Ovary (tissue), 9 donors: ENCODE measurements around the gene PRR5. TPM values are rescaled to one million over a fixed set of nuclear protein-coding genes. Genes with fewer than 3 reads are reported as not detected.

Experiments
- DNase-seq, 5 donors: peaks; one replicate each; pipeline ENCODE4 v3.0.0-alpha.2; 2019 to 2020
- H3K27ac ChIP-seq, 2 donors: fragments of 200-600 bp; one replicate each; pipeline versions ENCODE4 v1.5.1 to v1.8.0; 2019 to 2022
- H3K27me3 ChIP-seq: fragments of 200-600 bp; one replicate; pipeline ENCODE4 v1.8.0; 2022
- H3K36me3 ChIP-seq: fragments of 200-600 bp; sonication (generic); one replicate; pipeline ENCODE4 v1.5.1; 2019
- H3K4me1 ChIP-seq: one replicate; pipeline ENCODE4 v1.8.1; 2013; ENCODE audit warnings: mild to moderate bottlenecking, moderate library complexity; ENCODE audit not compliant: insufficient read depth
- H3K4me3 ChIP-seq: fragments of 200-600 bp; sonication (generic); one replicate; pipeline ENCODE4 v1.5.1; 2017
- H3K9me3 ChIP-seq, 2 donors: fragments of 200-600 bp in 1 of 2; sonication (generic) in 1 of 2; one replicate each; pipeline versions ENCODE4 v1.5.1 to v1.8.1; 2013 to 2019; ENCODE audit warnings: mild to moderate bottlenecking in 1 of 2, moderate library complexity in 1 of 2
- EP300 ChIP-seq: sonication (generic); formaldehyde crosslinking; IDR thresholded peaks from one replicate; pipeline ENCODE4 v1.6.1; 2017; ENCODE audit warnings: antibody characterized with exemption
- POLR2A ChIP-seq: fragments of 450-650 bp; IDR thresholded peaks from one replicate; pipeline ENCODE4 v1.6.1; 2017; ENCODE audit warnings: antibody characterized with exemption, mild to moderate bottlenecking, moderate library complexity
- WGBS, 3 donors: extraction: QIAGEN DNeasy Blood & Tissue Kit in 1 of 3; methylation state at CpG; one replicate each; pipeline versions ENCODE4 v1.1.5 to v1.1.7; 2013 to 2017; 5-methylcytosine and 5-hydroxymethylcytosine counted together
- intact Hi-C, 4 donors: fragments of 100-400 bp; cut with DNase I; formaldehyde crosslinking; loops; one replicate each; pipeline versions ENCODE4 v1.11.0 to v1.15.1; 2022 to 2023
- polyA plus RNA-seq, 2 donors: library from polyadenylated mRNA; stranded (reverse); fragments of 200-250 nt in 1 of 2; fragments of 350-450 nt in 1 of 2; fragmentation: Illumina TruSeq in 1 of 2; extraction: RNeasy Lipid Tissue Mini Kit (QIAGEN cat#74804) in 1 of 2; gene quantifications; one replicate each; pipeline ENCODE4 v1.2.3, GENCODE V29; 2013 to 2014
- total RNA-seq, 7 donors: library from RNA; depleted of rRNA in 2 of 7; stranded (reverse); fragments of >200 nt in 2 of 7; fragmentation: NEBNext Ultra II Directional in 3 of 7; extraction: Animal tissue kit (Norgen Biotek cat#: 25700) in 3 of 7; gene quantifications; one replicate each; pipeline versions ENCODE4 v1.1.0 to v1.2.4, GENCODE V29; 2016 to 2023
- TF ChIP-seq, protein P1 (sequence below), 3 donors: fragments of 450-650 bp in 2 of 3; fragments of 200-600 bp in 1 of 3; IDR thresholded peaks; one replicate each; pipeline versions ENCODE4 v1.5.1 to v1.8.0; 2016 to 2022; ENCODE audit warnings: antibody characterized with exemption in 3 of 3, mild to moderate bottlenecking in 1 of 3
- donor health status: DM: no; HTN: no; CAD: no; lungs with moderate emphysema.
- donor health status: DM: no; HTN: no; CAD: no.
- donor health status: Bipolar disorder and iron deficiency.
- donor health status: DM: yes; HTN: yes; CAD: no.
- donor health status: DM: no; HTN: no; CAD: no.
- donor health status: DM: yes; HTN: yes; CAD: no.

PRR5 gene
- total and polyA plus RNA-seq, 9 donors = 4.0 to 21.1 (median 16.8) TPM

DNA sequence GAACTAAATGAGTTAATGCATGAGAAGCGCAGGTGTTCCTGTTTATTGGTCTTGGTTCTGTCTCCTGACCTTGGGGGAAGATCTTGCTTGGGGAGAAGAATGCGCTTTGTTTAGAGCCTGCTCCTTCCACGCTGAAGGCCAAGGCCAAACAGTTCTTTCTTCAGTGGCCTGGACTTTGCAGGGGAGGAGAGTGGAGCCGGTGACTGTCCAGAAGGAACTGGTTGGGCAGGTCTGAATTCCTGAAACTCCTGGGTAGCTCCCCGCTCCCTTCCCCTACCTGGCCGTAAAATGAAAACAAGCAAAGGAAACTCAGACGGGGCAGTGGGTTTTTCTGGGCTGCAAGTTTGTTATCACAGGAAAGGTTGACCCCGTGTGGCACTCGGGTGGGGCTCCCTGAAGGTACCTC lies 54.0 kb downstream of the PRR5 start:
- Histone ChIP-seq H3K4me1 (no peaks in the 10 kb centered on the region), H3K36me3 (no peaks in the 10 kb centered on the region), H3K27ac (no peak overlapping the region), H3K27me3 (no peaks in the 10 kb centered on the region), H3K9me3 (peaks cover 0 to 6% of the 10 kb centered on the region in 2 donors), H3K4me3 (no peak overlapping the region)
- TF ChIP-seq POLR2A (no peak), EP300 (no peak)
- TF ChIP-seq, protein P1, sequence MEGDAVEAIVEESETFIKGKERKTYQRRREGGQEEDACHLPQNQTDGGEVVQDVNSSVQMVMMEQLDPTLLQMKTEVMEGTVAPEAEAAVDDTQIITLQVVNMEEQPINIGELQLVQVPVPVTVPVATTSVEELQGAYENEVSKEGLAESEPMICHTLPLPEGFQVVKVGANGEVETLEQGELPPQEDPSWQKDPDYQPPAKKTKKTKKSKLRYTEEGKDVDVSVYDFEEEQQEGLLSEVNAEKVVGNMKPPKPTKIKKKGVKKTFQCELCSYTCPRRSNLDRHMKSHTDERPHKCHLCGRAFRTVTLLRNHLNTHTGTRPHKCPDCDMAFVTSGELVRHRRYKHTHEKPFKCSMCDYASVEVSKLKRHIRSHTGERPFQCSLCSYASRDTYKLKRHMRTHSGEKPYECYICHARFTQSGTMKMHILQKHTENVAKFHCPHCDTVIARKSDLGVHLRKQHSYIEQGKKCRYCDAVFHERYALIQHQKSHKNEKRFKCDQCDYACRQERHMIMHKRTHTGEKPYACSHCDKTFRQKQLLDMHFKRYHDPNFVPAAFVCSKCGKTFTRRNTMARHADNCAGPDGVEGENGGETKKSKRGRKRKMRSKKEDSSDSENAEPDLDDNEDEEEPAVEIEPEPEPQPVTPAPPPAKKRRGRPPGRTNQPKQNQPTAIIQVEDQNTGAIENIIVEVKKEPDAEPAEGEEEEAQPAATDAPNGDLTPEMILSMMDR (IDR thresholded peaks at IDR 0.05) = no peak
- no peak for DNase-seq
- intact Hi-C loops = no loop called here
- WGBS, 3 donors = 35 to 48% (median 43%) methylated on average over 9 of the region's 9 CpGs

DNA sequence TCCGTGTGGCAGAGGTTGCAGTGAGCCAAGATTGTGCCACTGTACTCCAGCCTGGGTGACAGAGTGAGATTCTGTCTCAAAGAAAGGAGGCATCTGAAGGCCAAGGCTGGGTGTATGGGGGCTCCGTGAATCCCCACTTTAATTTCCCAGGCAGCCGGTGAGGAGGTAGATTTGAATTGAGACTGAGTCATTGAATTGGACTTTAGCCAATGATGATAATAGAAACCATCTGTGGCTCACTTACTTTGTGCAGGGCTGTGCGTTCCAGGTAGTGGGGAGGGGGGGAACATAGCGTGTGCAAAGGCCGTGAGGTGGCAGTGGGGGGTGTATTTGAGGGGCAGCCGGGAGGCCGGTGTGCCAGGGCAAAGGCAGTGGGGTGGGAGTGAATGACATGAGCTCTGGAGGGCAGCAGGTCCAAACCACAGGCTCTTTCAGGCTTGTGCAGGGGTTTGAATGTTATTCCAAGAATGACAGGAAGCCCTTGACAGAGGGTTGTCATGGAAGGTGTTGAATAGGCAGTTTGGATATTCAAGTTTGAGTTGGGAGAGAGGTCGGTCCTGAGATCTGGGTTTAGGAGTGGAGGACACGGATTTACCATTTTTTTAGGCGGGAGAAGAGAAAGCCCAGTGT lies 56.5 kb downstream of the PRR5 start:
- Histone ChIP-seq H3K4me1 (no peaks in the 10 kb centered on the region), H3K27ac (no peak overlapping the region), H3K27me3 (no peaks in the 10 kb centered on the region), H3K9me3 (no peaks in the 10 kb centered on the region), H3K4me3 (no peak overlapping the region), H3K36me3 (no peaks in the 10 kb centered on the region)
- WGBS, 3 donors = 26 to 31% (median 26%) methylated on average over 11 of the region's 11 CpGs
- TF ChIP-seq POLR2A = no peak
- no peak for TF ChIP-seq EP300
- TF ChIP-seq, protein P1 (IDR thresholded peaks at IDR 0.05) = no peak
- intact Hi-C loops = no loop called here
- no peak for DNase-seq

DNA sequence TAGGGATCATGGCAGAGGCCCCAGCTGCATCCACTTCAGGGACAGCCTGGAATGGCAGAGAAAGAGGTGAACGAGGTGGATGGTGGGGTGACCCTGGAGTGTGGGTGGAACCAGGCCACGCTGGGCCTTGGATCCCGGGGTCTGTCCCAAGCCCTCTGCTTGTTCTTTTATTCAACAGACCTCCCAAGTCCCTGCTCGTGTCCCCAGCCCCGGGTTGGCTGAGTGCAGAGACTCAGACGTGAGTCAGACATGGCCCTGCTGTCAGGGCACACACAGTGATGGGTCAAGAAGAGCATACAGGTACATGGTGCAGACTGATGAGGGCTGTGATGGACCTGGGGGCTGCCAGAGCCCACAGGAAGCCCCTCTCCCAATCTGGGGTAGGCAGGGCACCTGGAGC lies 57.0 kb downstream of the PRR5 start:
- no peak for TF ChIP-seq POLR2A
- TF ChIP-seq, protein P1 (IDR thresholded peaks at IDR 0.05) = no peak
- no peak for TF ChIP-seq EP300
- intact Hi-C loops = no loop called here
- no peaks in the 10 kb centered on the region for H3K27me3 ChIP-seq
- DNase-seq = no peak
- no peaks in the 10 kb centered on the region for H3K9me3 ChIP-seq
- no peaks in the 10 kb centered on the region for H3K36me3 ChIP-seq
- 76 to 83% (median 81%) methylated on average over 6 of the region's 6 CpGs for WGBS, 3 donors
- H3K4me3 ChIP-seq = no peak overlapping the region
- H3K4me1 ChIP-seq = no peaks in the 10 kb centered on the region
- no peak overlapping the region for H3K27ac ChIP-seq

DNA sequence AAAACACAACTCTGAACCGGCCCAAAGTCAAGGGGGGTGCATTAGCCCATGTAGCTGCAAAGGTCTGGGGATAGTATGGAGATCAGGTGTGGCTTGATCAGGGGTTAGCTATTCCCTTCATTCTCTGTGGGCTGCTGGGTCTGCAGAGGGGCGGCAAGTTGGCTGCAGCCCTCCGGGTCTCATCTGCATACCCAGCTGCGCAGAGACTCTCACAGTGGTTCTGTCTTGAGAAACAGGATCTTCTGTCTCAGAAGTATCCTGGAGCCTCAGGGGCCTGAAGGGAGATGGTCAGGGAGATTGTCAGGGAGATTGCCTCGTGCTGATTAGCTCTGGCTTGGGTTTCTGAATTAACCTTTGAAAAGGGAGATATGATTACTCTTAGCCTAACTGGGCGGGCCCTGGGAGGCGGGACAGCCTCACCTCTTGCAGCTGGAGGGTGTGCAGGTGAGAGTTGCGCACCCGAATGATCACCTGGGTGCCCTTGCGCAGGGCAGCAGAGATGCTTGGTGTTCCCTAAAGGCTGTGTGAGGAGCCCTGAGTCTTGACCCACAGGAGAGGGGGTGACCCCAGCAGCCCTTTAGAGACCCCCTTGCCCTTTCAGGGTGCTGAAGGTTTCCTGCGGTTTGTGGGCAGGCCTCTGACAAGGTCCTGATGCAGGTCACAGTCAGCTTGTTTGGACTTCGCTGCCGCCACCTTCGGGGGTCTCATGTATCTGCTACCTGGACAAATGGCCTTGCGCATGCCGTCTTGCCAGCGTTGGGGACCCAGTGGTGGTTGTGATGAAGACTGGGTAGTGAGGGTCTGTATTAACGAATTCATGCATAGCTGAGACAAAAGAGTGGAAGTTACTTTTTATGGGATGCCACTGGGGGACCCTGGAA lies 57.7 kb downstream of the PRR5 start:
- H3K4me1 ChIP-seq = no peaks in the 10 kb centered on the region
- H3K9me3 ChIP-seq = no peaks in the 10 kb centered on the region
- H3K27ac ChIP-seq = no peak overlapping the region
- DNase-seq = no peak
- no peaks in the 10 kb centered on the region for H3K27me3 ChIP-seq
- intact Hi-C loops = no loop called here
- no peak overlapping the region for H3K4me3 ChIP-seq
- WGBS, 3 donors = 91 to 94% (median 93%) methylated on average over 18 of the region's 18 CpGs
- H3K36me3 ChIP-seq = no peaks in the 10 kb centered on the region
- no peak for TF ChIP-seq EP300
- TF ChIP-seq, protein P1 (IDR thresholded peaks at IDR 0.05) = no peak
- no peak for TF ChIP-seq POLR2A
